Dermis lymphatic vessel endothelial cell (primary cell): Measurements from ENCODE around the gene PCDHB11. TPM values are rescaled to one million over a fixed set of nuclear protein-coding genes. Genes with fewer than 3 reads are reported as not detected.

Experiments used
- total RNA-seq: library from RNA; depleted of rRNA; stranded (reverse); fragments of >200 nt; gene quantifications from 2 replicates; pipeline ENCODE4 v1.2.1, GENCODE V29; 2014

The PCDHB11 gene
- 0.43 and 0.77 TPM in 2 replicates for total RNA-seq

DNA sequence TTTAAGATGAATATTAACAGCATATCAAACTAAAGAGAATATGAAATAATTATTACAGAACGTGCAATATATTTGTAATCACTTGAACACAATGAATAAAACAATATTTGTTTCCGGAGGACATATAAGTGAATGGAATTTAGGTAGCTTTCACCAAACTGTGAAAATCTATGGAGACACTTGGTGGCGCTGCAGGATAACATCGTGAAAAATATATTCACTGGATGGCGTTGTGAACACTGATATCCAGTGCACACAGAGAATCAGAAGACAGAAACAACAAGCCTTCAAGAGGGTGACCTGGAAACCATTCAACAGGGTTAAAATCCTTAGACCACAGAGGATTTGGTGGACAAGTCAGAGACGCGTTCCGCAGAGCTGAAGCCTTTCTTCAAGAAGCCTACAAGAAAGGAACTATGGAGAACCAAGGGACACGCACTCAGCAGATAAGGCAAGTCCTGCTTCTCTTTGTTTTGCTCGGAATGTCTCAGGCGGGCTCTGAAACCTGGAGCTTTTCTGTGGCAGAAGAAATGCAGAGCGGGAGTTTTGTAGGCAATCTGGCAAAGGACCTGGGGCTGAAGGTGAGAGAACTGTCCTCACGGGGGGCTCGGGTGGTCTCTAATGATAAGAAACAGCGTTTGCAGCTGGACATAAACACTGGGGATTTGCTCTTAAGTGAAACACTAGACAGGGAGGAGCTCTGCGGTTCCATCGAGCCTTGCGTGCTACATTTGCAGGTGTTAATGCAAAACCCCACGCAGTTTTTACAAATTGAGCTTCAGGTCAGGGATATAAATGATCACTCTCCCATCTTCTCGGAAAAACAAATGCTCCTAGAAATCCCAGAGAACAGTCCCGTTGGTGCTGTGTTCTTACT, at the start of gene PCDHB11:
Gene PCDHB11 (plus strand): TSS at position 269 of the 877 bp plus-strand sequence. CDS start 148 bp downstream, at position 417.

DNA sequence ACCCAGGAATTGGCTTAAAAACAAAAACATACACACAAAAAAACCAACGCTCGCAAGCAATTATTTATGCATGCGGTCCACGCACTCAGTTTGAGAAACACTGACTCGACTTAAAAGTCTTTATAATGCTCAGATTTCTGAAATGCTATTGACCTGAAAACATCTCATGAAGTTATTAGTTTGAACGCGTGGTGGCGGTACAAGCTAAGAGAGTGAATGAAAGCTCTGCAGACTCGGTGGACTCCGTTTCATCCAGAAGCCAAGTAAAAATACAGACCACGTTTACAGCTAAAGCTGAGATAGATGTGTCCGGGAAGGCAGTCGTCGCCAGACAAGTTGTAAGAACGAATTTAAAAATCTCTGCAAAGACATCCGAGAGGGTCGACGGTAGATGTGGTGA, 49.6 kb upstream of the PCDHB11 start, which contains the start of gene PCDHB6:
Gene PCDHB6 (plus strand): TSS at position 246 of the 400 bp plus-strand sequence. CDS start 201 bp downstream, outside the sequence.

DNA sequence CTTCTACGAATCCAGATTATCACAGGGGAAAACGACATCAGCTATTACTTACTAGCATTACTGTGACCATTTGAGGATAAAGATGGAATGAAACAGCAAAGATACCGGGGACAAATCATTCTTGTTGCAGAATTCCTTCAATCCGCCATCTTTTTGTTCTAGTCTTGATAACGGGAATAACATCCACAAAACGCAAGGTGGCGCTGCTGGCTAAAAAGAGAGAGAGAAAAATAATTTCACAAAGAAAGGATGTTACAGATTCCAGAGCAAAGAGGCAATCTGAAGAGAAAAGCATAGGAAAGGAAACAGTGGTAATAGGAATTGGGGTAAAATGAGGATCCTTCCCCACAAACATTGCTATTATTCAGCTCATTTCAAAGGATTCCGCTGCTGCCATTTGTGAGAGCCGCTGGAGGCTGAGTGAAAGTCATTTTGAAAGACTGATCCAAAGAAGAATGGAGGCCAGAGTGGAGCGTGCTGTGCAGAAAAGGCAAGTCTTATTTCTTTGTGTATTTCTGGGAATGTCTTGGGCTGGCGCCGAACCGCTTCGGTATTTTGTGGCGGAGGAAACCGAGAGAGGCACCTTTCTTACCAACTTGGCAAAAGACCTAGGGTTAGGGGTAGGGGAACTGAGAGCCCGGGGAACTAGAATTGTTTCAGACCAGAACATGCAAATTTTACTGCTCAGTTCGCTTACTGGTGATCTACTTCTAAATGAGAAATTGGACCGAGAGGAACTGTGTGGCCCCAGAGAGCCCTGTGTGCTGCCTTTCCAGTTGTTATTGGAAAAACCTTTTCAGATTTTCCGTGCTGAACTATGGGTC, 26.8 kb upstream of the PCDHB11 start, which contains the start of gene PCDHB7:
Gene PCDHB7 (plus strand): TSS at position 264 of the 824 bp plus-strand sequence. CDS start 192 bp downstream, at position 456.

DNA sequence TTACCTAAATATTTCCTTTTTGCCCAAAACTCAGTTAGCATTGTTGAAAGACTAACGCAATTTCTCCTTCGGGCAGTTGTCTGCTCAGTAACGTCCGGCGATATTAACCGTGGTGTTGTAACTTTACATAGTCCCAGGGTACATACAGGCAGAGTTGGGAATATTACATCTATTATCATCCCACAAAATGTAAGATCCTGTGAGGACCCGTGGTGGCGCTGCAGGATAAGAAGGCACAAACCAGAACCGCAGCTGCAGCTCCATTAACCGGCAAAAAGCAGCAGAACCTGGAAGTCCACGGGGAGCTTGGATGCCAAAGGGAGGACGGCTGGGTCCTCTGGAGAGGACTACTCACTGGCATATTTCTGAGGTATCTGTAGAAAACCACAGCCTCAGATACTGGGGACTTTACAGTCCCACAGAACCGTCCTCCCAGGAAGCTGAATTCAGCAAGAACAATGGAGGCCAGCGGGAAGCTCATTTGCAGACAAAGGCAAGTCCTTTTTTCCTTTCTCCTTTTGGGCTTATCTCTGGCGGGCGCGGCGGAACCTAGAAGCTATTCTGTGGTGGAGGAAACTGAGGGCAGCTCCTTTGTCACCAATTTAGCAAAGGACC, 21.7 kb upstream of the PCDHB11 start, which contains the start of gene PCDHB8:
Gene PCDHB8 (plus strand): TSS at position 214 of the 615 bp plus-strand sequence. CDS start 245 bp downstream, at position 459.

DNA sequence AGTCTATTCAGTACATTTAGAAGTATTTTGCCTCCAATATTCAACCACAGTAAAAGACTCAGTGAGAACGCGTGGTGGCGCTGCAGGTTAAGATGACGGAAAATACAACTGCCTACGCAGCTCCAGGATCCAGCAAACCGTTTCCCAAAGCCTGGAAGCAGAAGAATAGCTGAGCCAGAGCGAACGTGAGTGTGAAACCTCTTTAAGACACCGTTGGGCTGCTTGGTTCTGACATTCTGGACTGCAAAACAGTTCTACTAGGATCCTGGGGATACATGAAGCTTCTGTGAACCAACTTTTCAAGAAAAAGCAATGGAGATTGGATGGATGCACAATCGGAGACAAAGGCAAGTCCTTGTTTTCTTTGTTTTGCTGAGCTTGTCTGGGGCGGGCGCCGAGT, 17.2 kb upstream of the PCDHB11 start, which contains the start of gene PCDHB16:
Gene PCDHB16 (plus strand): TSS at position 140 of the 400 bp plus-strand sequence. CDS start 173 bp downstream, at position 313.

DNA sequence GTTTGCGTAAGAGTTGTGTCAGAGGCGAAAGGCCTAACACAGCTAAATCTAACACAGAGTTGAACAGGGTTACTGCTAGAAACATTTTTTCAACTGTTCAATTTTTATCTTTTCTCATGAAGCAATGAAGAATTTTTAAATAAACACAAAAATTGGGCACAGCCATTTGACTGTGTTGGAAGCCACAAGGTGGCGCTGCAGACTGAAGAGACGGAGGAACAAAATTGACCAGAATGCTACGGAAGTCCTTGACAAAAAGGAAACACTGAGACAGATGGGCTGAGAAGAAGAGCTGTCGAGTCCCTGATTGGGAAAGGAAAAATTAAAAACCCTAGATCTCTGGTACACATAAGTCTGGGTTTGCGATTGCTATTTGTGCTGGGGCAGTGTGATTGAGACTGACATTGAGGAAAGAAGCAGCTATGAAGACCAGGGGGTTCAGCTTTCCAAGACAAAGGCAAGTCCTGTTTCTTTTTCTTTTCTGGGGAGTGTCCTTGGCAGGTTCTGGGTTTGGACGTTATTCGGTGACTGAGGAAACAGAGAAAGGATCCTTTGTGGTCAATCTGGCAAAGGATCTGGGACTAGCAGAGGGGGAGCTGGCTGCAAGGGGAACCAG, 12.4 kb upstream of the PCDHB11 start, which contains the start of gene PCDHB9:
Gene PCDHB9 (plus strand): TSS at position 265 of the 616 bp plus-strand sequence. CDS start 158 bp downstream, at position 423.

DNA sequence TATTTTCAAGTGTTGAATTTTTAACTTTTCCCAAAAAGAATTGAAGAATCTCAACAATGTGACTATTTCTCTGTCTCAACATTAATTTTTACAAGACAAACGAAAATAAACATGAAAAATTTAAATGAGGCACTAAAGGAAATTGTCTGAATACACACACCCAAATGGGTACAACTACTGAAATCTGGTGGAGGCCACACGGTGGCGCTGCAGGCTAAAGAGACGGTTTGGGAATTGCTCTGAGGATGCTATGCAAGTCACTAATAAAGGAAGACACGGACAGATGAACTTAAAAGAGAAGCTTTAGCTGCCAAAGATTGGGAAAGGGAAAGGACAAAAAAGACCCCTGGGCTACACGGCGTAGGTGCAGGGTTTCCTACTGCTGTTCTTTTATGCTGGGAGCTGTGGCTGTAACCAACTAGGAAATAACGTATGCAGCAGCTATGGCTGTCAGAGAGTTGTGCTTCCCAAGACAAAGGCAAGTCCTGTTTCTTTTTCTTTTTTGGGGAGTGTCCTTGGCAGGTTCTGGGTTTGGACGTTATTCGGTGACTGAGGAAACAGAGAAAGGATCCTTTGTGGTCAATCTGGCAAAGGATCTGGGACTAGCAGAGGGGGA, 7.2 kb upstream of the PCDHB11 start, which contains the start of gene PCDHB10:
Gene PCDHB10 (plus strand): TSS at position 244 of the 616 bp plus-strand sequence. CDS start 200 bp downstream, at position 444.

DNA sequence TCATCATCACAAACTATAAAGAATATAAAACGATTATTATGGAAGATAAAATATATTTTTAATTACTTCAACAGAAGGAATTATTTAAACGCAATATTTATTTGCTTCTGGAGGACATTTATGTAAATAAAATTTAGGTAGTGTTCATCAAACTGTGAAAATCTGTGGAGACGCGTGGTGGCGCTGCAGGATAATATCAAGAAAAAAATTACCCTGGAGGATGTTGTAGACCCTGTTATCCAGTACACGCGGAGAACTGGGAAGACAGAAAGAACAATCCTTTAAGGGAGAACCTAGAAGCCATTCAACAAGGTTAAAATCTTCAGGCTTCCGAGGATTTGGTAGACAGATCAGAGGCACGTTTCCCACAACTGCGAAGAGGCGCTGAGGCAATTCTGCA, 9.1 kb downstream of the PCDHB11 start, which contains the start of gene PCDHB12:
Gene PCDHB12 (plus strand): TSS at position 242 of the 400 bp plus-strand sequence. CDS start 189 bp downstream, outside the sequence.

DNA sequence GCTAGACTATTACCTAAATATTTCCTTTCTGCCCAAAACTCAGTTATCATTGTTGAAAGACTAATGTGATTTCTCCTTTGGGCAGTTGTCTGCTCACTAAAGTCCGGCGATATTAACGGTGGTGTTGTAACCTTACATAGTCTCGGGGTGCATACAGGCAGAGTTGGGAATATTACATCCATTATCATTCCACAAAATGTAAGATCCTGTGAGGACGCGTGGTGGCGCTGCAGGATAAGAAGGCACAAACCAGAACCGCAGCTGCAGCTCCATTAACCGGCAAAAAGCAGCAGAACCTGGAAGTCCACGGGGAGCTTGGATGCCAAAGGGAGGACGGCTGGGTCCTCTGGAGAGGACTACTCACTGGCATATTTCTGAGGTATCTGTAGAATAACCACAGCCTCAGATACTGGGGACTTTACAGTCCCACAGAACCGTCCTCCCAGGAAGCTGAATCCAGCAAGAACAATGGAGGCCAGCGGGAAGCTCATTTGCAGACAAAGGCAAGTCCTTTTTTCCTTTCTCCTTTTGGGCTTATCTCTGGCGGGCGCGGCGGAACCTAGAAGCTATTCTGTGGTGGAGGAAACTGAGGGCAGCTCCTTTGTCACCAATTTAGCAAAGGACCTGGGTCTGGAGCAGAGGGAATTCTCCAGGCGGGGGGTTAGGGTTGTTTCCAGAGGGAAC, 14.4 kb downstream of the PCDHB11 start, which contains the start of gene PCDHB13:
Gene PCDHB13 (plus strand): TSS at position 264 of the 684 bp plus-strand sequence. CDS start 205 bp downstream, at position 469.

DNA sequence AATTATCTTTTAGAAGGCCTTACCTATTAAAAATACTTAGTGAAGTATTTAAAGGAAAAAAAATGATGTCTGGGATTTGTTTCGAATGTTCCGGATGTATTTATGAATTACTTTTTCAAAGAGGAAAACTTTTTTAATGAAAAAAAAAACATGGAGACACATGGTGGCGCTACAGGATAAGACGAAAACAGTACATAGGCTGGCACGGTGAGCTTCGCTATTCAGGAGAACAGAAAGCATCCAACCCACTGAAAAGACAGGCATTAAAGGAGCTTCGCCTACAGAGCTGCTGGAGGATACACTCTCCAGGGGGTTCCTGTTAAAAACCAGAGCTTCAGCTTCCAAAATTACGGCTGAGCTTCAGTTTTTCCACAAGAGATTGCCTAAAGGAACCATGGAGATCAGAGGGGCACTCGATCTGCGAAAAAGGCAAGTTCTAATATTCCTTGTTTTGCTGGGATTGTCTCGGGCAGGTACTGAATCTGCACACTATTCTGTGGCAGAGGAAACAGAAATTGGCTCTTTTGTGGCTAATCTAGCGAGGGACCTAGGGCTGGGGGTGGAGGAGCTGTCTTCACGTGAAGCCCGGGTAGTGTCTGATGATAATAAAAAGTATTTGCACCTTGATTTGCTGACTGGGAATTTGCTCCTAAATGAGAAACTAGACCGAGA, 23.8 kb downstream of the PCDHB11 start, which contains the start of gene PCDHB14:
Gene PCDHB14 (plus strand): TSS at position 232 of the 672 bp plus-strand sequence. CDS start 163 bp downstream, at position 395.

DNA sequence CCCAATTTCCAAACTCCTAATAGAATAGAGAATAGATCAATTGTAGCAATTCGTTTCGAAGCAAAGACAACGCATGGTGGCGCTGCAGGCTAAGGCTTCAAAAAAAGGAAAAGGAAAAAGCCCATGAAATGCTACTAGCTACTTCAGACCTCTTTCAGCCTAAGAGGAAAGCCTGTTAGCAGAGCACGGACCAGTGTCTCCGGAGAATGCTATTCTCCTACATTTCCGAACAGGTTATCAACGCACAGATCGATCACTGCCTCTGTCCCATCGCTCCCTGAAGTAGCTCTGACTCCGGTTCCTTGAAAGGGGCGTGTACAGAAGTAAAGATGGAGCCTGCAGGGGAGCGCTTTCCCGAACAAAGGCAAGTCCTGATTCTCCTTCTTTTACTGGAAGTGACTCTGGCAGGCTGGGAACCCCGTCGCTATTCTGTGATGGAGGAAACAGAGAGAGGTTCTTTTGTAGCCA, 45.9 kb downstream of the PCDHB11 start, which contains the start of gene PCDHB15:
Gene PCDHB15 (plus strand): TSS at position 146 of the 468 bp plus-strand sequence. CDS start 184 bp downstream, at position 330.

Other genes starting within 250 kb of the PCDHB11 start
- 0.11 and 0.17 TPM in 2 replicates for gene PCDHAC2, start 233.2 kb upstream of the PCDHB11 start, total RNA-seq
- not detected in 2 replicates for gene PCDHB1, start 148.3 kb upstream of the PCDHB11 start, total RNA-seq
- 0.22 and 1.7 TPM in 2 replicates for gene PCDHB2, start 105.0 kb upstream of the PCDHB11 start, total RNA-seq
- gene PCDHB3, start 99.2 kb upstream of the PCDHB11 start, total RNA-seq = 0.22 and 0.69 TPM in 2 replicates
- gene PCDHB4, start 77.8 kb upstream of the PCDHB11 start, total RNA-seq = 0.09 and 0.22 TPM in 2 replicates
- gene PCDHB5, start 64.4 kb upstream of the PCDHB11 start, total RNA-seq = 0.43 and 0.87 TPM in 2 replicates
- 0.09 and 0.11 TPM in 2 replicates for gene PCDHB6, start 49.6 kb upstream of the PCDHB11 start, total RNA-seq
- gene PCDHB7, start 27.0 kb upstream of the PCDHB11 start, total RNA-seq = 0.87 and 1.8 TPM in 2 replicates
- 0.43 and 0.65 TPM in 2 replicates for gene PCDHB8, start 21.8 kb upstream of the PCDHB11 start, total RNA-seq
- 0.33 and 0.69 TPM in 2 replicates for gene PCDHB16, start 17.2 kb upstream of the PCDHB11 start, total RNA-seq
- gene PCDHB9, start 12.5 kb upstream of the PCDHB11 start, total RNA-seq = 0.22 and 0.26 TPM in 2 replicates
- 0.98 and 1.0 TPM in 2 replicates for gene PCDHB10, start 7.3 kb upstream of the PCDHB11 start, total RNA-seq
- 0.33 and 0.60 TPM in 2 replicates for gene PCDHB12, start 9.1 kb downstream of the PCDHB11 start, total RNA-seq
- gene PCDHB13, start 14.3 kb downstream of the PCDHB11 start, total RNA-seq = 1.1 and 1.3 TPM in 2 replicates
- gene PCDHB14, start 23.7 kb downstream of the PCDHB11 start, total RNA-seq = 0.86 and 0.98 TPM in 2 replicates
- gene PCDHB15, start 45.8 kb downstream of the PCDHB11 start, total RNA-seq = 0.43 and 0.86 TPM in 2 replicates
- 0.09 and 0.22 TPM in 2 replicates for gene SLC25A2, start 104.4 kb downstream of the PCDHB11 start, total RNA-seq
- 78.7 and 81.5 TPM in 2 replicates for gene TAF7, start 121.2 kb downstream of the PCDHB11 start, total RNA-seq
- gene PCDHGA1, start 130.9 kb downstream of the PCDHB11 start, total RNA-seq = 0.34 and 0.43 TPM in 2 replicates
- 0.86 and 1.1 TPM in 2 replicates for gene PCDHGA2, start 139.1 kb downstream of the PCDHB11 start, total RNA-seq
- 0.54 and 0.69 TPM in 2 replicates for gene PCDHGA3, start 144.2 kb downstream of the PCDHB11 start, total RNA-seq
- gene PCDHGB1, start 150.5 kb downstream of the PCDHB11 start, total RNA-seq = 0.76 and 1.6 TPM in 2 replicates
- 2.0 and 2.6 TPM in 2 replicates for gene PCDHGA4, start 155.4 kb downstream of the PCDHB11 start, total RNA-seq
- gene PCDHGB2, start 160.4 kb downstream of the PCDHB11 start, total RNA-seq = 1.3 and 2.7 TPM in 2 replicates
- gene PCDHGA5, start 164.5 kb downstream of the PCDHB11 start, total RNA-seq = 0.43 and 0.77 TPM in 2 replicates
- 2.6 and 4.3 TPM in 2 replicates for gene PCDHGB3, start 170.6 kb downstream of the PCDHB11 start, total RNA-seq
- gene PCDHGA6, start 174.3 kb downstream of the PCDHB11 start, total RNA-seq = 2.4 and 2.9 TPM in 2 replicates
- 0.65 and 1.4 TPM in 2 replicates for gene PCDHGA7, start 183.1 kb downstream of the PCDHB11 start, total RNA-seq
- gene PCDHGB4, start 188.1 kb downstream of the PCDHB11 start, total RNA-seq = 6.7 and 11.3 TPM in 2 replicates
- gene PCDHGA8, start 193.0 kb downstream of the PCDHB11 start, total RNA-seq = 0.54 and 1.5 TPM in 2 replicates
- 8.3 and 11.8 TPM in 2 replicates for gene PCDHGB5, start 198.3 kb downstream of the PCDHB11 start, total RNA-seq
- gene PCDHGA9, start 203.2 kb downstream of the PCDHB11 start, total RNA-seq = 2.0 and 3.2 TPM in 2 replicates
- 2.1 and 3.7 TPM in 2 replicates for gene PCDHGB6, start 208.4 kb downstream of the PCDHB11 start, total RNA-seq
- 5.2 and 6.0 TPM in 2 replicates for gene PCDHGA10, start 213.4 kb downstream of the PCDHB11 start, total RNA-seq
- 10.9 and 11.5 TPM in 2 replicates for gene PCDHGB7, start 218.1 kb downstream of the PCDHB11 start, total RNA-seq
- gene PCDHGA11, start 221.4 kb downstream of the PCDHB11 start, total RNA-seq = 6.7 and 7.5 TPM in 2 replicates
- gene PCDHGA12, start 230.9 kb downstream of the PCDHB11 start, total RNA-seq = 1.5 and 4.9 TPM in 2 replicates